Stimulated activated CD8-positive, alpha-beta memory T cell treated with anti-CD3 and anti-CD28 coated beads, Interleukin-12 subunit alpha, Interleukin-12 subunit beta, amount 100 ng/mL, for 1 hour (primary cell): ENCODE data around the gene BOLA3.
"Not testable (repeated sequence)": the region's sequence is repeated elsewhere in the genome, so short reads cannot be mapped to it uniquely, and the experiment has no call there.

Experiments
- DNase-seq: peaks from one replicate; pipeline ENCODE4 v3.0.0-alpha.2; 2020; ENCODE audit warnings: low read depth

The BOLA3 gene, protein sequence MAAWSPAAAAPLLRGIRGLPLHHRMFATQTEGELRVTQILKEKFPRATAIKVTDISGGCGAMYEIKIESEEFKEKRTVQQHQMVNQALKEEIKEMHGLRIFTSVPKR

DNA sequence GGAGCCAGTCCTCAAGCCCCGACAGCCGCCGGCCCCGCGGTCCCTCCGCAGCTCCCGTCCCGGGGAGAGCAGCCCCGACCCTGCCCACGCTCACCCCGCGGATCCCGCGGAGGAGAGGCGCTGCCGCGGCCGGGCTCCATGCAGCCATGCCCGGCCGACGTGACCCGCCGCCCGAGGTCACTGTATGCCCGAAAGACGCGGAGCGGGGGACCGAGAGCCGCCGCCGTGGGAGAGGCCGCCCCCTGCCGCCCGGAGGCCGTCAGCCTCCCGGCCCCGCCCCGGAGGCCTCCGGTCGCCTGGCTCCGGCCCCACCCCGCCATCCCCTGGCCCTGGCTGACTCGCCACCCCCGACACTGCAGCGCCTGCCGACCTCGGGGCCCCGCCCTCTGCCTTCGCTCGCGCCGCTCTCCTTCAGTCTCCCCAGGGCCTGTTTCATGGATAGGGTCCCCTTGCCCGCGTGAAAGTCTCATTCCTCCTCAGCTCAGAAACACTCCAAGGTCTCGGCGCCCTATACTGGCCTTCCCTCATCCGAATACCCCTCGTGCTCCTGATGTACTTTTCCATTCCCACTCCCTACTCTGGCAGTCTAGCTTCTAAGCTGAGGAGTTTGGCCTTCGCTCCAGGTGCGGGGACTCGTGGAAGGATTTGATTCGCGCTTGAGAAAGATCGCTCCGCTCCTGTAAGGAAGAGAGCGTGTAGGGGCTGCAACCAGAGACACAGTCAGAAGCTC lies at the start of gene BOLA3:
Gene BOLA3 (minus strand): TSS at position 186 of the 730 bp plus-strand sequence. CDS start 38 bp downstream, at position 148.
- DNase-seq: peak; percentile 64

DNA sequence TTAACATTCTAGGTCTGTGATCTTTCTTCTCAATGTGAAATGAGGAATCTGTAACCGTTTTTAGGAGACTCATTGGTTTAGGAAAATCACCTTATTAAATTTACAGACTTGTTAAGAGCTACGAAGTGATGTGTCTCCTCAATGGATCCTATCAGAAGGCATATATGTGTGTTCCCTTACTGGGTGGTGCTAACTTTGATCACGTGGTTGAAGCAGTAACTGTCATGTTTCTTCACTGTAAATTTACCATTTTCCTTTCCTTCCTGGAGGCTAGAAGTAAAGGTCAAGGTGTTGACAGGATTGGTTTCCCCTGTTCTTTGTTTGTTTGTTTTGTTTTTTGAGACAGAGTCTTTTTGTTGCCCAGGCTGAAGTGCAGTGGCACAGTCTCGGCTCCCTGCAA lies 49.3 kb upstream of the BOLA3 start:
- no peak for DNase-seq

DNA sequence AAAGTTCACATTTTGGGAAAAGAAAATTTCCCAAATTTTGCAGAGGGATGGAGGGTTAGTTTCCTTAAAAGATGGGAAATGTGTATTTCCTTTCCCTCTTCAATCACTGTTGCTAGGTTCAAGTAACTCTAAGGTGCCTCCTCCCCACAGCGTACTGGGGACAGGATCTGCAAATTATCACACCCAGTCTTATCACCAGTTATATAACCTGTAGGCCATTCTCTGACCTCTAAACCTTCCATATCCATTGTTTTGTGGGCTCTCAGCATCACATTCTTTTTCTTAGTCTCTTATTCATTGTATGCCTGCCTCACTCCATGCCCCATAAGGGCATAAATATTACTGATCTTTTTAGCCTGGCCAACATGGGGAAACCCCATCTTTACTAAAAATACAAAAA lies 47.1 kb upstream of the BOLA3 start:
- DNase-seq: no peak

DNA sequence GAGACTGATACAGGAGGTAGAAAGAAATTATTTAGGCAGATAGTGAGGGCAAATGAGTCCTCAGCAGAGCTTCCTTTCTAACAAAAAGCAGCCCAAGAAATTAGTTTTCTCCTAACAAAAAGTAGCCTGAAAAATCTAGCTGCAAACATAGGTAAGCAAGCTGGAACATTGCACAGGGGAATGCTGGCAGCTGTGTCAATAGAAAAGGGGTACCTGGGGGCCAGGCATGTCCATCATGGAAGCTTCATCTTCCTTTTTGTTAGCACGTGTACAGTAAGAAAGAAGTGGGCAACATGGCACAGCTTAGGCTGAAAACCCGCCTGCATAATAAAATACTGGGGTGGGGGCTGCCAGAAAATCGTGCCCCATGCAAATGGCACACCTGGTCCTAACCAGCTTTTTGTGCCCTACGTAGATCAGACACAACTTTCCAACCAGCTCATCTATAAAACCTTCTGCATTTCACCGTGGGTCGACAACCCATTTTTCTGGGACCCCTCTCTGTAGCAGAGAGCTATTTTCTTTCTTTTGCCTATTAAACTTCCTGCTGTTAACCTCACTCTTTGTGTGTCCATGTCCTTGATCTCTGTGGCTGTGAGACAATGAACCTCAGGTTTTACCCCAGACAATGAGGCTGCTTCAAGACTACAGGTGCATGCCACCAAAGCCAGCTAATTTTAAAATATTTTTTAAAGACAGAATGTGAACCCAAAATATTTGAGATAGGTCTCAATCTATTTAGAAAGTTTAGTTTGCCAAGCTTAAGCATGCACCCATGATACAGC lies 44.1 kb upstream of the BOLA3 start:
- no peak for DNase-seq

DNA sequence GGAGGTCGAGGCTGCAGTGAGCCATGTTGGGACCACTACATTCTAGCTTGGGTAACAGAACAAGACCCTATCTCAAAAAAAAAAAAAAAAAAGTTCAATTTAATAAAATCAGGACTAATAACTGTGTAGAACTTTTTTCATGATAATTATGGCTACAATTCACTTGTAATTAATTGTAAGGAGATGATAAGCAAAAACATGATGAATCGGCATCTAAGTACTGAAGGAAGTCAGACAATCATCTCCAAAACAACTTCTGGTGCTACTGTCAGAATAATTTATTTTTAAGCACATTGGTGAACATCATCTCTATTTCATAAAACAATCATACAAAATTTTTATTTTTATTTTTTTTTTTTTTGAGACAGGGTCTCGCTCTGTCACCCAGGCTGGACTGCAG lies 41.0 kb upstream of the BOLA3 start:
- no peak for DNase-seq

DNA sequence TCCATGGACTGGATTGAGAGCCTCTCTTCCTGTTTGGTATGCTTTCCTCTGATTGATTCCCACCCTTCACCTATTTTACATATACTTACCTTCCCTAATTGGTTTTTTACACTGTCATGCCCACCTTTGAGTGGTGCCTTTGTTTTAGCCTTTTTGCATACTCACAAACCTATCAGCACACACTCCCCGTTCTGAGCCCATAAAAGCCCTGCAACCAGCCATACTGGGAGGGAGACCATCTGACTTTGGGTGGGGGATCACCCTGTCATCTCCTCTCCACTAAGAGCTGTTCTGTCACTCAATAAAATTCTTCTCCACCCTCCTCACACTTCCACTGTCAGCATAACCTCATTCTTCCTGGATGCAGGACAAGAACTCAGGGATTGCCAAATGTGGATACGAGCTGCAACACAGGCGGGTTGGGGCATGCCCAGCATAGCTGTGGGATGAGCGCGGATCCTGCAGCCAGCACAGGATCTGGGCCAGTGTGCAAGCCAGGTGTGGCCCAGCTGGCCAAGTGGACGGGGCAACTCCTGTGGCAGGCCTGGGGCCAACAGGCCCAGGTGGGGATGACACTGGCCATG lies 40.4 kb upstream of the BOLA3 start:
- no peak for DNase-seq

DNA sequence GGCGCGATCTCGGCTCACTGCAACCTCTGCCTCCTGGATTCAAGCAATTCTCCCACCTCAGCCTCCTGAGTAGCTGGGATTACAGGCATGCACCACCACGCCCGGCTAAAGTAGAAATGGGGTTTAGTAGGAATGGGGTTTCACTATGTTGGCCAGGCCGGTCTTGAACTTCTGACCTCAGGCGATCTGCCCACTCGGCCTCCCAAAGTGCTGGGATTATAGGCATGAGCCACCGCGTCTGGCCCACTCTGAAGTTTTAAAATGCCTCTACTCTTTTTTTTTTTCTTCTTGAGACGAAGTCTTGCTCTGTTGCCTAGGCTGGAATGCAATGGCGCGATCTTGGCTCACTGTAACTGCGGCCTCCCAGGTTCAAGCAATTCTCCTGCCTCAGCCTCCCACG lies 39.0 kb upstream of the BOLA3 start:
- DNase-seq: not testable (repeated sequence)

DNA sequence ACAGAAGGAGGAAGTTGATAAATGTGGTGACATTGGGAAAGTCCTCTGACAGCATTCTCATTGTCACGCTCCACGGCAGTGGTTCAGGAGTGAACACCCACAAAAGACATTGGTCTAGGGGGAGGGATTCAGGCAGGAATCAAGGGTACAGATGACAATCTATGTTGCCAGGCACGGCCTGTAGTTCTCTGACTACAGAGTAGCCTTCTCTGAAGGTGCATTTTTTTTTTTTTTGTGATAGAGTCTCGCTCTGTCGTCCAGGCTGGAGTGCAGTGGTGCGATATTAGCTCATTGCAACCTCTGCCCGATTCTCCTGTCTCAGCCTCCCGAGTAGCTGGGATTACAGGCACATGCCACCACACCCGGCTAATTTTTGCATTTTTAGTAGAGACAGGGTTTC lies 38.3 kb upstream of the BOLA3 start:
- DNase-seq: no peak

DNA sequence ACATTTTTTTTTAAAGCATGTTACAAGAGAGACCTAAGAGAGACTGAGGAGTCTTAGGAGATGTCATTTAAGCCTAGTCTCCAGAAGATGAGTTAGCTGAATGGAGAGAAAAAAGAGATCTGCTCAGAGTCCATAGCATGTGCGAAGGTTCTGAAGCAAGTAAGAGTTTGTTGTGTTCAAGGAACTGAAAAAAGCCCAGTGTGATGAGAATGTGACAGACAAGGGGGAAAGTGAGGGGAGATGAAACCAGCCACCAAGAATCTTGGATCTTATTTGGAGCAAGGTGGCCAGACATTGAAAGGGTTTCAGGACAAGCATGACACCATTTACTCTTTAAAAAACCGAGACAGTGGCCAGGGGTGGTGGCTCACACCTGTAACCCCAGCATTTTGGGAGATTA lies 36.2 kb upstream of the BOLA3 start:
- no peak for DNase-seq

DNA sequence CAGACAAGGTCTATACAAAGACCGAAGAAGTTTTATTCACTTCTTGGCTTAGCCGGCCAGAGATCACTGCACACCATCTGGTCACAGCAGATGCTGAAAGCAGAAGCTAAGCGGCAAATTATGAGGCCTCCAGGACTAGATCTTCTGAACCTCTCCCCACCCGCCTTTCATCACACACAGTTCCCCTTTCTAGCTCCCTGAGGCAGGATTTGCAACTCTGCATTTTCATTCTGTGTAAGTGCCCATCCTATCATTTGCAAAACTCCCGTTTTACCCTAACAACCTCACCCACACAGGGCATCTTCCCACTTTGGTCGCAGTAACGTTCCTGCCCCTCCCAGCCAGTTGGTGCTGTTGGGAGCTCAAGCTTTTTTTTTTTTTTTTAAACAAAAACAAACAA lies 34.0 kb upstream of the BOLA3 start:
- no peak for DNase-seq

DNA sequence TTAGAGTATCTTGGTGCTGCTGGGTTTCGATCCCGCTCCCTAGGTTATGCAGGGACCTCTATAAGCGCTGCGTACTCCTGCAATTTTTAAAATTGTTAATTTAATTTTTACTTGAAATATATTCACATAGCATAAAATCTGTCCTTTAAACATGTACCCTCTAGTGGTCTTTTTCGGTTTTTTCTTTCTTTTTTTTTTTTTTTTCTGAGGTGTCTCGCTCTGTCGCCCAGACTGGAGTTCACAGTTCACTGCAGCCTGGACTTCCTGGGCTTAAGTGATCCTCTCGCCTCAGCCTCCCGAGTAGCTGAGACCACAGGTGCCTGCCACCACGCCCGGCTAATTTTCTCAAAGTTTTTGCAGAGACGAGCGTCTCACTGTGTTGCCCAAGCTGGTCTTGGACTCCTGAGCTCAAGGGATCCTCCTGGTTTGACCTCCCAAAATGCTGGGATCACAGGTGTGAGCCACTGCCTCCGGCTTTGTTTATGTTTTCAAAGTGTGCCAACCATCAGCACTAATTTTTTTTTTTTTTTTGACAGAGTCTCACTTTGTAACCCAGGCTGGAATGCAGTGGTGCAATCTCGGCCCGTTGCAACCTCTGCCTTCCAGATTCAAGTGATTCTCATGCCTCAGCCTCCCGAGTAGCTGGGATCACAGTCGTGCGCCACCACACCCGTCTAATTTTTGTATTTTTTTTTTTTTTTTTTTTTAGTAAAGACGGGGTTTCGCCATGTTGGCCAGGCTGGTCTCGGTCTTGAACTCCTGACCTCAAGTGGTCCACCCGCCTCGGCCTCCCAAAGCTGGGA lies 31.6 kb upstream of the BOLA3 start:
- no peak for DNase-seq

DNA sequence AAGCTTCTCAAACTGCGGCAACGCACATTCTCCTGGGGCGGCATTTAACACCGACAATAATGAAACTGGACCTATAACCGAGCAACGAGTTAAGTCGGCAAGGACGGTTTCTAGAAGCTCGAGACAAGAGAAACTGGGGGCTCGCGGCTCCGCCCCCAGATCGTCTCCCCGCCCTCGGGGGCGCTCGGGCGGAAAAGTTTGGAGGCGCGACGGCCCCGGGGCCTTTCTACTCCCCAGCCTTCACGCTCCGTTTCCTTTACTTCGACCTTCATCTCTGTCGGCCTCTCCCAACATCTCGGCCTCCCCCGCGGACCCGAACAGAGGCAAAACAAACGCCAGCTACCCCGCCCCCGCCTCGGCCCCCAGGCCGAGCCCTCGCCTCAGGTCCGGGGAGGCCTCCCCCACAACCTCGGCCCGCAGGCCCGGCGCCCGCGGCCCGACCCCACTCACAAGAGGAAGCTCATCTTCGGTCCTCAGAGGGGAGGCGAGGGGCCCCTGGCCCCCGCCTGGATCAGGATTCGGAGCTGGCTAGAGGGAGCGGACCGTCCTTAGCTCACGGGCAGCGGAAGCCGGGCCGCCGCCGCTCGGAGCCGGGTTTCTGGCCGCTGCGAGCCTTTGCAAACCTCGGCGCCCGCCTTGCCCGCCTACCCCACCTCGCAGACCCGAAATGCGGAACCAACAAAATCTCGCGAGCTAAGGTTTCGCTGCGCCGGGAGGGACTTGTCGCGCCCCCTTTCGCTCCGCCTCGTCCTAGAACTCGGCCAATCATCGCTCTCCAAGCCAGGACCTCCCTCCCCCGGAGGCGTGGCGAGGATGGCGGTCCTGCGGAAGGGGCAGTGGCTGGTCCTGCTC lies 30.7 kb upstream of the BOLA3 start, which contains the start of gene MOB1A:
Gene MOB1A (minus strand): TSS at position 669 of the 852 bp plus-strand sequence. CDS start 205 bp downstream, at position 464.
- peak; percentile 94 for DNase-seq

DNA sequence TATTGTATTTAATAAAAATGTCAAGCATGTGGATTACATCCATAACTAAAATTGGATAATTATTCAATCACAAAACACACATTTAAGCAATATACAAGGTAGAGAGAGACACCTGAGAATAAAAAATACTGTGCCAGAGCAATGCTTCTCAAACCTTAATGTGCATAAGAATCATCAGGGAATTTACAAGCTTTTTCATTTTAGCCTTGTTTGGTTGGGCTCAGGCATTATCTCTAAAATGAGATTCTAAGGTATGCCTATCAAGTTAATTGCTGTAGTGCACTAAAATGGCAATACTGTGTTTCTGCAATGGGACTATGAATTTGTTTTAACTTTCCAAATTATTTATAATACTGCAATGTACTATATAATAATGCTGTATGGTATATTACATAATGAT lies 30.0 kb upstream of the BOLA3 start:
- DNase-seq: no peak

DNA sequence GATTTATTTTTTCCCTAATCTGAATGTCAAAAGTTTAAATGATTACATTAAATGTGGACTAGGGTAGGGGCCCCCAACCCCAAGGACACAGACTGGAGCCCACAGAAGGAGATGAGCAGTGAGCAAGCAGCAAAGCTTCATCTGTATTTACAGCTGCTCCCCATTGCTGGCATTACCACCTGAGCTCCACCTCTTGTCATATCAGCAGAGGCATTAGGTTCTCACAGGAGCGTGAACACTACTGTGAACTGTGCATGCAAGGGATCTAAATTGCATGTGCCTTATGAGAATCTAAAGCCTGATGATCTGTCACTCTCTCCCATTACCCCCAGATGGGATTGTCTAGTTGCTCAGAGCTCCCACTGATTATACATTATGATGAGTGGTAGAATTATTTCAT lies 27.2 kb upstream of the BOLA3 start:
- DNase-seq: no peak

DNA sequence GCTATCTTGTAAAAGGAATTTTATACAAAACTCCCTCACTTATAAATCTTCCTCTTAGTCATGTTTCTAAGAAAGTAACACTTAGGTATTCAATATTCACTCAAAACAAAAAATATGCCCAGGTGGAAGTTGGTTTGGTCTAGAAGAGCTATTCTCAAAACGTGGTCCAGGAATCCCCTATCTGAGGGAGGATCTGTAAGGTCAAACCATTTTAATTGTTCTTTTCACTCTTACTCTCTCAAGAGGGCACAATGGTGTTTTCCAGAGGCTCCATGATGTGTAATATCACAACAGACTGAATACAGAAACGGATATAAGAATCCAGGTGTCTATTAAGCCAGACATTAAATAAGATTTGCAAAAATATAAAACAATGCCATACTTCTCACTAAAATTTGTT lies 21.0 kb upstream of the BOLA3 start:
- DNase-seq: no peak

DNA sequence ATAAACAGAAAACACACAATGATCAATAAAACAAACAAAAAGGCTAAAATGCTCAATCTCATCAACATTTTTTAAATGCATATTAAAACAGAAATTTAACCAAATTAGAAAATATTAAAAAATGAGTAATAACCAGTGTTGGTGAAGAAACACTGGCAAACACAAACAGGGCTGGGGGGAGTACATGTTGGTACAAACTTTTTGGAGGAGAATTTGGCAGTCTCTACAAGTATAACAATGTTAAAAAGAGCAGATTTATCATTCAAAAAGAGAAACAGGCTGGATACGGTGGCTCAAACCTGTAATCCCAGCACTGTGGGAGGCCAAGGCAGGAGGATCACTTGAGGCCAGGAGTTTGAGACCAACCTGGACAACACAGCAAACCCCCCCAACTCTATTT lies 17.0 kb upstream of the BOLA3 start:
- DNase-seq: no peak

DNA sequence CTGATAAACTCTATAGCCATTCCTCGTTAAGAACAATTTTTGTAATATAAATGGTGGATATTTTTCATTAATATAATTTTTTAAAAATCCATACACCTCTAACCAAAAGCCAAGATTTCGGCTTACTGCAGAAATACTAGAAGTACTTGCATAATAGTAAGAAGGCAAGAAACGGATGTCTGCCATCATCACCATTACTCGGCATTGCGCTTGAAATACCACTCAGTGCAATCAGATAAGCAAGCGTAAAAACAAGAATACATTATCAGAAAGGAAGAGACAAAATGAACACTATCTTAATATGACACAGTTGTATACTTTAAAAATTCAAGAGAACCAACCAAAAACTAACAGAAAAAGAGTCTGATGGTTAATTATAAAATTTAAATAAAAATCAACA lies 15.2 kb upstream of the BOLA3 start:
- DNase-seq: no peak

DNA sequence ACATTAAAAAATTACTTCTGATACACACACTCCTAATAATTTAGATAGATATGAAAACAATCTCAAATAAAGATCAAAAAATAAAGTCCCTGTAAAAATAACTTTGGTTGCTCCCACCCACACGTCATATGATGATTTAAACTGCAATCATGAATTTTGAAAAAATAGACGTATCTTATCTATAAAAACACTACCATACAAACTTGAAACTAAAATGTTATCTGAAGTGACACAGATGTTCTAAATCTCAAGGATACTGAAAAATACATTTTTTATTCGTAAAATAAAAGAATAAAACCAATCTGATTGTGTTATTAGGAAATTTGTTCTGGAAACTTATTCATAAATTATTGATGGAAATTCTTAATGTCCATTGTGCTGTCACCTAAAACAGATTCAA lies 8.1 kb upstream of the BOLA3 start:
- no peak for DNase-seq

DNA sequence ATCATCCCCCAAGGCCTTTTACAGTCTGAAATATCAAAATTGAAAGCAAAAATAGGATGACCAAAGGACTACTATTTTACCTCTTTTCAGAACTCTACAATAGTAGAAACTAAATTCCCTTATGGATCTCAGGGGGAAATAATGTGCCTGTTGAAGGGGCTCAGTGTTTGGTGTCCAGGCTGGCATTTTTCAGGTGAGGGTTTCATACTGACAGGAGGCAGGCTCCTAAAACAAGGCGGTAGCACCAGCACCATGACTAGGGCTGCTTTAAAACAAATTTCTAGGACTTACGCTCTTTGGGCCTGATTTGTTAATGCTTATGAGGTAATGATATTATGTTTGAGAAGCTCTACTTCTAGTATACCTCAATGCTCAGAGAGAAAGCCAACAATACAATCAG lies 5.2 kb upstream of the BOLA3 start:
- no peak for DNase-seq

DNA sequence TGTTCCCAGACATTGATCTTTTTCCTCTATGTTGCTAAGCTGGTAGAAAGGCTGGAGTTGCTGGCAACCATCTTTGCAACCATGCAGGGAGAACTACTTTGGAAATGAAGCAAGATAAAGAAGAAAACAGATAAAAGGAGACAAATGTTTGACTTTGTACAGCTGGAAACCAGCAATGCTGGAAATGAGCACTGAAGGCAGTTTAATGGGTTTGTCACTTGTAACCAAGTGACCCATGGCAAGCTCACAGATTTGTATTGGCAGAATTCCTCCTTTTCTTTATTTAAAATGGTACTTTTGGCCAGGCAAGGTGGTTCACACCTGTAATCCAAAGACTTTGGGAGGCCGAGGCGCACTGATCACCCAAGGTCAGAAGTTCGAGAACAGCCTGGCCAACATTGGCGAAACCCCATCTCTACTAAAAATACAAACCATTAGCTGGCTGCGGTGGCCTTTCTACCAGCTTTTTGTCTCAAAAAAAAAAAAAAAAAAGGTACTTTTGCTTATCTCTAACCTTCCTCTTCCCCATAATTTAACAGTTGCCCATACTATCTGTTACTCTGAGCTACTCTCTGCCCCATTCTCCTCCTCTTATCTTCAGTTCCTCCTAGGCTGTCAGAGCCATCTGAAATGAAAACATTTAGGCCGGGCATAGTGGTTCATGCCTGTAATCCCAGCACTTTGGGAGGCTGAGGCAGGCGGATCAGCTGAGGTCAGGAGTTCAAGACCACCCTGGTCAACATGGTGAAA lies 2.0 kb upstream of the BOLA3 start:
- DNase-seq: no peak

DNA sequence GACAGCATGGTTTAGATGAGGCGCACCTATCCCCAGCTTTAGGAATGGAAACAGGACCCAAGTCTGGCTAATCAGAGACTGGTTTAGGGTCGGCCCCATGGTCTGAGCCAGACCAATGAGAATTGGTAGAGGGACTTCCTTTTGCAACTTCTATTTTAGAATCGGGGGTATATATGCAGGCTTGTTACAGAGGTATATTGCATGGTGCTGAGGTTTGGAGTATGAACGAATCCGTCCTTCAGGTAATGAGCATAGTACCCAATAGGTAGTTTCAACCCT lies 1.5 kb upstream of the BOLA3 start:
- no peak for DNase-seq
